ENCODE results near the gene SPINT2.

SPINT2 gene

GRCh38 chr19:38303517-38304351 lies 39.4 kb downstream of the SPINT2 start, which contains the start of gene C19orf33:
TSS of gene C19orf33 (plus strand) at chr19:38304251. CDS start at chr19:38304262, 11 bp downstream.
- DNase-seq = no peak

- no peak for DNase-seq
Observed at GRCh38 chr19:38304352-38304865, 40.0 kb downstream of the SPINT2 start.

- DNase-seq = no peak
Observed at GRCh38 chr19:38304866-38305429, 40.6 kb downstream of the SPINT2 start.

GRCh38 chr19:38306236-38306635 lies 41.9 kb downstream of the SPINT2 start:
- DNase-seq = no peak

- DNase-seq = no peak
Observed at GRCh38 chr19:38307076-38307475, 42.7 kb downstream of the SPINT2 start.

- no peak for DNase-seq
Observed at GRCh38 chr19:38307597-38307996, 43.2 kb downstream of the SPINT2 start.

- no peak for DNase-seq
Observed at GRCh38 chr19:38308006-38308766, 43.8 kb downstream of the SPINT2 start.

- no peak for DNase-seq
Observed at GRCh38 chr19:38308926-38309614, 44.7 kb downstream of the SPINT2 start.

- no peak for DNase-seq
Observed at GRCh38 chr19:38309615-38310278, 45.4 kb downstream of the SPINT2 start.

- DNase-seq = no peak
Observed at GRCh38 chr19:38310279-38310670, 45.9 kb downstream of the SPINT2 start.

GRCh38 chr19:38310986-38311385 lies 46.6 kb downstream of the SPINT2 start:
- DNase-seq = no peak

GRCh38 chr19:38315657-38316476 lies 51.5 kb downstream of the SPINT2 start, which contains the start of gene YIF1B:
TSS of gene YIF1B (minus strand) at chr19:38315947. CDS start at chr19:38315917, 30 bp downstream.
- peak; percentile 98 for DNase-seq

GRCh38 chr19:38316477-38317067 lies 52.2 kb downstream of the SPINT2 start:
- DNase-seq = no peak

GRCh38 chr19:38317104-38317612 lies 52.8 kb downstream of the SPINT2 start:
- DNase-seq = peak; percentile 57

- no peak for DNase-seq
Observed at GRCh38 chr19:38318660-38319059, 54.3 kb downstream of the SPINT2 start.

GRCh38 chr19:38319421-38320258 lies 55.3 kb downstream of the SPINT2 start, which contains the start of gene KCNK6:
TSS of gene KCNK6 (plus strand) at chr19:38319845. CDS start at chr19:38319951, 106 bp downstream.
- peak; percentile 68 for DNase-seq

GRCh38 chr19:38320969-38321339 lies 56.6 kb downstream of the SPINT2 start:
- no peak for DNase-seq

GRCh38 chr19:38321646-38322196 lies 57.3 kb downstream of the SPINT2 start:
- DNase-seq = no peak

GRCh38 chr19:38323291-38323690 lies 58.9 kb downstream of the SPINT2 start:
- no peak for DNase-seq

All from CD4-positive, alpha-beta T cell treated with Interleukin-17A for 4 hours (primary cell).